Measurements from ENCODE around the gene CYP2B6.
A peak's percentile ranks its signal among the peaks of the same experiment; 100 is the strongest.

The CYP2B6 gene

DNA sequence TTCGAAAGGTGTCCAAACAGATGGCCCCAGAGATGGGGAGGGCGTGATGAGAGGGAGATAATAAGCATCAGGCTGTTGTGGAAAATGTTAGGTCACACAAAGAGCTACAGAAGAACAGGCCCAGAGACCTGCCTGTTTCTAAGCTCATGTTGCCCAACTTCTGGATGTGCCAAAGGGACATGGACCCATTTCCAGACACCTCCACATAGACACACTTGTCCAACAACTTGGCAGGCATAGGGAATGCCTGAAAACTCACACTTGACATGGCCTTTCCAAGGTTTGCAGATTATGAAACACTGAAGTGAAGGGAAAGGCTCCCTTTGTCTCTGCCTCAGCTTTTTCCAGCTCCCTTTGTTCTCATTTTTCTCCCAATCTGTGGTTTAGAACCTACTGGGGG, 43.5 kb upstream of the CYP2B6 start:
- Histone ChIP-seq H3K18ac (ENCODE audit: low read depth in 1 of 2, low read length in 2 of 2) (no peak overlapping the region), H2AK5ac (ENCODE audit: low read length, severe bottlenecking) (no peak overlapping the region), H2BK5ac (ENCODE audit: low read depth, low read length, poor library complexity, severe bottlenecking) (no peak overlapping the region), H2BK12ac (ENCODE audit: low read length in 2 of 2) (no peak overlapping the region), H3K4me1 (ENCODE audit: control insufficient read depth, insufficient read depth, low read depth, low read length) (no peaks in the 10 kb centered on the region), H3K27ac (ENCODE audit: low read length, poor library complexity, severe bottlenecking) (no peak overlapping the region), H3K14ac (ENCODE audit: low read length in 2 of 2) (no peak overlapping the region), H3K79me1 (replicated peaks; ENCODE audit: low read length, poor library complexity, severe bottlenecking) (no peaks in the 10 kb centered on the region), H3K27me3 (ENCODE audit: control insufficient read depth in 1 of 2, insufficient read depth in 1 of 2, low read length in 2 of 2) (no peaks in the 10 kb centered on the region), H2AFZ (ENCODE audit: low read depth, low read length) (no peak overlapping the region), H3K9ac (ENCODE audit: low read length) (no peak overlapping the region), H3K9me3 (ENCODE audit: control insufficient read depth, low read length) (peaks cover 3% of the 10 kb centered on the region), H4K91ac (ENCODE audit: low read length) (no peak overlapping the region), H3K4ac (ENCODE audit: low read depth in 1 of 2, low read length in 2 of 2) (no peak overlapping the region), H3K36me3 (ENCODE audit: control insufficient read depth in 1 of 2, insufficient read depth in 2 of 2, low read depth in 1 of 2, low read length in 2 of 2) (no peaks in the 10 kb centered on the region), H2BK120ac (ENCODE audit: low read depth, low read length) (no peak overlapping the region), H3K4me2 (ENCODE audit: low read length, poor library complexity, severe bottlenecking) (no peak overlapping the region), H4K8ac (ENCODE audit: low read length) (no peak overlapping the region), H3K23ac (ENCODE audit: low read length in 2 of 2) (no peak overlapping the region), H2BK15ac (ENCODE audit: low read depth, poor library complexity, severe bottlenecking) (no peak overlapping the region), H3K4me3 (ENCODE audit: insufficient read depth in 1 of 2, low read depth in 1 of 2, low read length in 2 of 2) (no peak overlapping the region)
- WGBS = 0% methylated on average over 2 of the region's 2 CpGs
- no peak for DNase-seq

DNA sequence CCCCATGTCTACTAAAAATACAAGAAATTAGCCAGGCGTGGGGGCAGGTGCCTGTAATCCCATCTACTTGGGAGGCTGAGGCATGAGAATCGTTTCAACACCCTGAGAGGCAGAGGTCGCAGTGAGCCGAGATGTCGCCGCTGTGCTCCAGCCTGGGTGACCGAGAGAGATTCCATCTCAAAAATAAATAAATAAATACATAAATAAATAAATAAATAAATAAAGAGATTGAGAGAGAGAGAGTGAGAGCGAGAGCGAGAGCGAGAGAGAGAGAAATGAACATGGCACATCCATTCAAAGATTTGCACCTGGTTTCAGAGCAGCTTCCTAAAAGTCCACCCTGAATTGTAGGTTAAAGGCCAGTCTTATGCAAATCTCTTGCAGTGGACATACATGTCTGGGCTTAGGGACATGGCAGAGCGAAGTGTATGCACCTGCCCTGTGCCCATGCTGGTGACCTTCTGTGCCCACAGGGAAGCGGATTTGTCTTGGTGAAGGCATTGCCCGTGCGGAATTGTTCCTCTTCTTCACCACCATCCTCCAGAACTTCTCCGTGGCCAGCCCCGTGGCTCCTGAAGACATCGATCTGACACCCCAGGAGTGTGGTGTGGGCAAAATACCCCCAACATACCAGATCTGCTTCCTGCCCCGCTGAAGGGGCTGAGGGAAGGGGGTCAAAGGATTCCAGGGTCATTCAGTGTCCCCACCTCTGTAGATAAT, 42.3 kb upstream of the CYP2B6 start:
- Histone ChIP-seq H3K4ac (ENCODE audit: low read depth in 1 of 2, low read length in 2 of 2) (no peak overlapping the region), H3K14ac (ENCODE audit: low read length in 2 of 2) (no peak overlapping the region), H3K4me2 (ENCODE audit: low read length, poor library complexity, severe bottlenecking) (no peak overlapping the region), H4K91ac (ENCODE audit: low read length) (no peak overlapping the region), H4K8ac (ENCODE audit: low read length) (no peak overlapping the region), H3K27me3 (ENCODE audit: control insufficient read depth in 1 of 2, insufficient read depth in 1 of 2, low read length in 2 of 2) (no peaks in the 10 kb centered on the region), H2BK12ac (ENCODE audit: low read length in 2 of 2) (no peak overlapping the region), H3K18ac (ENCODE audit: low read depth in 1 of 2, low read length in 2 of 2) (no peak overlapping the region), H3K23ac (ENCODE audit: low read length in 2 of 2) (no peak overlapping the region), H3K4me3 (ENCODE audit: insufficient read depth in 1 of 2, low read depth in 1 of 2, low read length in 2 of 2) (no peak overlapping the region), H3K4me1 (ENCODE audit: control insufficient read depth, insufficient read depth, low read depth, low read length) (no peaks in the 10 kb centered on the region), H2AK5ac (ENCODE audit: low read length, severe bottlenecking) (no peak overlapping the region), H2BK15ac (ENCODE audit: low read depth, poor library complexity, severe bottlenecking) (no peak overlapping the region), H3K9ac (ENCODE audit: low read length) (no peak overlapping the region), H2BK5ac (ENCODE audit: low read depth, low read length, poor library complexity, severe bottlenecking) (no peak overlapping the region), H3K9me3 (ENCODE audit: control insufficient read depth, low read length) (peaks cover 13% of the 10 kb centered on the region), H3K79me1 (replicated peaks; ENCODE audit: low read length, poor library complexity, severe bottlenecking) (no peaks in the 10 kb centered on the region), H2AFZ (ENCODE audit: low read depth, low read length) (no peak overlapping the region), H3K36me3 (ENCODE audit: control insufficient read depth in 1 of 2, insufficient read depth in 2 of 2, low read depth in 1 of 2, low read length in 2 of 2) (no peaks in the 10 kb centered on the region), H3K27ac (ENCODE audit: low read length, poor library complexity, severe bottlenecking) (no peak overlapping the region), H2BK120ac (ENCODE audit: low read depth, low read length) (no peak overlapping the region)
- WGBS = 93% methylated on average over 9 of the region's 18 CpGs
- DNase-seq = no peak

DNA sequence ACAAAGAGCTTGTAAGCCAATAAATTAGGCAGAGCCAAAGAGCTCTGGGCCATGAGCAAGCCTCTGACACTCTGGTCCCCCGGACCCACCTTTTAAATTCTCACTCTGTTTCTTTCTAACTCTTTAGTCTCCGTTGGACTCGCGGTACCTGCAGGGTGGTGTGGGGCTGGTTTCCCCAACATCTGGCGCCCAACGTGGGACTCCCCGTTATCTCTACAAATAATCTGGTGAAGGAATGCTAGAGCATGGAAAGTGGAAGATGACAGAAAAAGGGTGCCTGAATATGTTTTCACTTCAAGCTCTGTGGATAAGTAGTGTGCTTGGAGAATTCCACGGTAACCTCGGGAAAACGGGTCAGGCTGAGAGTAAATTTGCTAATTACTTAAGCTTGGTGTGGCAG, 36.5 kb upstream of the CYP2B6 start:
- WGBS = 85% methylated on average over 10 of the region's 10 CpGs
- H4K91ac ChIP-seq (ENCODE audit: low read length) = no peak overlapping the region
- H2BK12ac ChIP-seq (ENCODE audit: low read length in 2 of 2) = no peak overlapping the region
- H2BK120ac ChIP-seq (ENCODE audit: low read depth, low read length) = no peak overlapping the region
- peaks cover 32% of the 10 kb centered on the region for H3K9me3 ChIP-seq (ENCODE audit: control insufficient read depth, low read length)
- no peaks in the 10 kb centered on the region for H3K36me3 ChIP-seq (ENCODE audit: control insufficient read depth in 1 of 2, insufficient read depth in 2 of 2, low read depth in 1 of 2, low read length in 2 of 2)
- H3K23ac ChIP-seq (ENCODE audit: low read length in 2 of 2) = no peak overlapping the region
- H3K4me1 ChIP-seq (ENCODE audit: control insufficient read depth, insufficient read depth, low read depth, low read length) = no peaks in the 10 kb centered on the region
- H3K27me3 ChIP-seq (ENCODE audit: control insufficient read depth in 1 of 2, insufficient read depth in 1 of 2, low read length in 2 of 2) = no peaks in the 10 kb centered on the region
- H3K9ac ChIP-seq (ENCODE audit: low read length) = no peak overlapping the region
- no peak overlapping the region for H3K27ac ChIP-seq (ENCODE audit: low read length, poor library complexity, severe bottlenecking)
- no peak overlapping the region for H2BK5ac ChIP-seq (ENCODE audit: low read depth, low read length, poor library complexity, severe bottlenecking)
- no peaks in the 10 kb centered on the region for H3K79me1 ChIP-seq (replicated peaks; ENCODE audit: low read length, poor library complexity, severe bottlenecking)
- no peak overlapping the region for H3K4ac ChIP-seq (ENCODE audit: low read depth in 1 of 2, low read length in 2 of 2)
- no peak overlapping the region for H3K18ac ChIP-seq (ENCODE audit: low read depth in 1 of 2, low read length in 2 of 2)
- H2AK5ac ChIP-seq (ENCODE audit: low read length, severe bottlenecking) = no peak overlapping the region
- no peak overlapping the region for H3K14ac ChIP-seq (ENCODE audit: low read length in 2 of 2)
- H2BK15ac ChIP-seq (ENCODE audit: low read depth, poor library complexity, severe bottlenecking) = no peak overlapping the region
- H2AFZ ChIP-seq (ENCODE audit: low read depth, low read length) = no peak overlapping the region
- H3K4me3 ChIP-seq (ENCODE audit: insufficient read depth in 1 of 2, low read depth in 1 of 2, low read length in 2 of 2) = no peak overlapping the region
- no peak overlapping the region for H3K4me2 ChIP-seq (ENCODE audit: low read length, poor library complexity, severe bottlenecking)
- H4K8ac ChIP-seq (ENCODE audit: low read length) = no peak overlapping the region
- DNase-seq = peak; percentile 13

DNA sequence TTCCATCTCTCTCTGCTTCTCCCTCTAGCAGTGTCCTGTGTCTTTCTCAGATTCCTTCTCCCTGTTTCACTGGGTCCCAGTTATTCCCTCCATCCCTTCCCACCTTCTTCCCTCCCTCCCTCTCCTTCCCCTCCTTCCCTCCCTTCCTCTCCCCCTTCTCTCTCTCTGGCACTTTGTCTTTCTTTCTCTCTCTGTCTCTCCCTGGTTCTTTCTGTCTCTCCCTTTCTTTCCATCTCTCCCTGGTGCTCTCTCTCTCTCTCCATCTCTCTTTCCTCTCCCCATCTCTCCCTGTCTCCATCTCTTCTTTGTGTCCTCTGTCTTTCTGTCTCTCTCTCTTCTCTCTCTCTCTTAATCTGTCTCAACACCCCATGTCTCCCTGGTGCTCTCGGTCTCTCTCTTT, 31.7 kb upstream of the CYP2B6 start:
- no peak overlapping the region for H3K14ac ChIP-seq (ENCODE audit: low read length in 2 of 2)
- no peak overlapping the region for H4K8ac ChIP-seq (ENCODE audit: low read length)
- no peak overlapping the region for H3K27ac ChIP-seq (ENCODE audit: low read length, poor library complexity, severe bottlenecking)
- no peak overlapping the region for H3K4ac ChIP-seq (ENCODE audit: low read depth in 1 of 2, low read length in 2 of 2)
- H2AK5ac ChIP-seq (ENCODE audit: low read length, severe bottlenecking) = no peak overlapping the region
- no peak overlapping the region for H3K4me2 ChIP-seq (ENCODE audit: low read length, poor library complexity, severe bottlenecking)
- H4K91ac ChIP-seq (ENCODE audit: low read length) = no peak overlapping the region
- H2BK15ac ChIP-seq (ENCODE audit: low read depth, poor library complexity, severe bottlenecking) = no peak overlapping the region
- WGBS = 64% methylated on average over 1 of the region's 1 CpG
- DNase-seq = no peak
- H3K23ac ChIP-seq (ENCODE audit: low read length in 2 of 2) = no peak overlapping the region
- H3K9ac ChIP-seq (ENCODE audit: low read length) = no peak overlapping the region
- no peak overlapping the region for H3K18ac ChIP-seq (ENCODE audit: low read depth in 1 of 2, low read length in 2 of 2)
- H2AFZ ChIP-seq (ENCODE audit: low read depth, low read length) = no peak overlapping the region
- peaks cover 16% of the 10 kb centered on the region for H3K9me3 ChIP-seq (ENCODE audit: control insufficient read depth, low read length)
- no peaks in the 10 kb centered on the region for H3K79me1 ChIP-seq (replicated peaks; ENCODE audit: low read length, poor library complexity, severe bottlenecking)
- H2BK12ac ChIP-seq (ENCODE audit: low read length in 2 of 2) = no peak overlapping the region
- H2BK120ac ChIP-seq (ENCODE audit: low read depth, low read length) = no peak overlapping the region
- H3K4me1 ChIP-seq (ENCODE audit: control insufficient read depth, insufficient read depth, low read depth, low read length) = no peaks in the 10 kb centered on the region
- H3K27me3 ChIP-seq (ENCODE audit: control insufficient read depth in 1 of 2, insufficient read depth in 1 of 2, low read length in 2 of 2) = peaks cover 0 to 28% of the 10 kb centered on the region in 2 experiments
- no peak overlapping the region for H3K4me3 ChIP-seq (ENCODE audit: insufficient read depth in 1 of 2, low read depth in 1 of 2, low read length in 2 of 2)
- H3K36me3 ChIP-seq (ENCODE audit: control insufficient read depth in 1 of 2, insufficient read depth in 2 of 2, low read depth in 1 of 2, low read length in 2 of 2) = no peaks in the 10 kb centered on the region
- H2BK5ac ChIP-seq (ENCODE audit: low read depth, low read length, poor library complexity, severe bottlenecking) = no peak overlapping the region
